Measurements from ENCODE around the gene CLTC.
"Not testable (repeated sequence)": the region's sequence is repeated elsewhere in the genome, so short reads cannot be mapped to it uniquely, and the experiment has no call there.

CLTC gene

GRCh38 chr17:59619298-59620063, at the start of gene CLTC:
TSS of gene CLTC (plus strand) at chr17:59619895. CDS start at chr17:59620132, 237 bp downstream.
- DNase-seq = peak; percentile 94

GRCh38 chr17:59572301-59572924, 47.3 kb upstream of the CLTC start:
- DNase-seq = no peak

GRCh38 chr17:59584168-59584567, 35.5 kb upstream of the CLTC start:
- DNase-seq = not testable (repeated sequence)

- DNase-seq = no peak
Measured at GRCh38 chr17:59600169-59600568, 19.5 kb upstream of the CLTC start.

GRCh38 chr17:59601130-59601529, 18.6 kb upstream of the CLTC start:
- DNase-seq = no peak

GRCh38 chr17:59607061-59607460, 12.6 kb upstream of the CLTC start:
- DNase-seq = no peak

GRCh38 chr17:59607817-59608403, 11.8 kb upstream of the CLTC start:
- no peak for DNase-seq

GRCh38 chr17:59611503-59611902, 8.2 kb upstream of the CLTC start:
- DNase-seq = no peak

GRCh38 chr17:59616253-59616920, 3.3 kb upstream of the CLTC start:
- no peak for DNase-seq

- DNase-seq = no peak
Measured at GRCh38 chr17:59617156-59617732, 2.5 kb upstream of the CLTC start.

GRCh38 chr17:59619035-59619297, 729 bp upstream of the CLTC start:
- DNase-seq = no peak

- no peak for DNase-seq
Measured at GRCh38 chr17:59620064-59620359, 317 bp downstream of the CLTC start.

- DNase-seq = peak; percentile 8
Measured at GRCh38 chr17:59620518-59621259, 994 bp downstream of the CLTC start.

- no peak for DNase-seq
Measured at GRCh38 chr17:59621771-59622170, 2.1 kb downstream of the CLTC start.

- no peak for DNase-seq
Measured at GRCh38 chr17:59623151-59623550, 3.5 kb downstream of the CLTC start.

- no peak for DNase-seq
Measured at GRCh38 chr17:59626756-59627155, 7.1 kb downstream of the CLTC start.

- DNase-seq = no peak
Measured at GRCh38 chr17:59627274-59627673, 7.6 kb downstream of the CLTC start.

GRCh38 chr17:59627770-59628171, 8.1 kb downstream of the CLTC start:
- DNase-seq = no peak

GRCh38 chr17:59629174-59629573, 9.5 kb downstream of the CLTC start:
- no peak for DNase-seq

- no peak for DNase-seq
Measured at GRCh38 chr17:59631276-59631675, 11.6 kb downstream of the CLTC start.

- no peak for DNase-seq
Measured at GRCh38 chr17:59632398-59632797, 12.7 kb downstream of the CLTC start.

- no peak for DNase-seq
Measured at GRCh38 chr17:59633658-59634359, 14.1 kb downstream of the CLTC start.

Data from DMS153 (cell line).